OCI-LY7 (cell line): ENCODE results near the gene TRIO. TPM values are rescaled to one million over a fixed set of nuclear protein-coding genes. Genes with fewer than 3 reads are reported as not detected.

Source experiments
- BruUV-seq: library from RNA; stranded (reverse); fragments of 400-500 nt; replicated peaks from 2 replicates; lab custom pipeline; 2021; lab: Mats Ljungman, UMichigan
- CTCF ChIA-PET: fragments of 300-600 bp; sonication (Branson Sonifier 250); formaldehyde crosslinking; loops from one replicate; lab custom pipeline; 2022; ENCODE audit warnings: antibody characterized with exemption; ENCODE audit not compliant: unreplicated experiment; lab: Charles Lee
- POLR2A ChIA-PET: fragments of 300-600 bp; sonication (Branson Sonifier 250); formaldehyde crosslinking; loops from one replicate; lab custom pipeline; 2022; ENCODE audit warnings: antibody characterized with exemption; lab: Charles Lee
- DNase-seq: peaks from one replicate; pipeline ENCODE4 v3.0.0-alpha.2; 2015; ENCODE audit warnings: low spot score
- H2AFZ ChIP-seq: fragments of 200-600 bp; sonication (generic), shearing (Covaris generic); 2 replicates; pipeline ENCODE4 v1.6.1; 2014; ENCODE audit warnings: mild to moderate bottlenecking, antibody characterized with exemption, low read length, moderate library complexity
- H3K27ac ChIP-seq: fragments of 200-600 bp; sonication (generic); 2 replicates; pipeline ENCODE4 v1.5.1; 2014; ENCODE audit warnings: mixed run types, low read depth, mild to moderate bottlenecking, moderate library complexity, low read length, inconsistent platforms; ENCODE audit not compliant: poor library complexity, severe bottlenecking
- H3K36me3 ChIP-seq: fragments of 200-600 bp; sonication (generic); 2 replicates; pipeline ENCODE4 v1.6.1; 2014; ENCODE audit warnings: mild to moderate bottlenecking, antibody characterized with exemption, low read length, moderate library complexity, mixed read lengths; ENCODE audit not compliant: insufficient read depth
- H3K4me1 ChIP-seq: fragments of 200-600 bp; sonication (generic); 2 replicates; pipeline ENCODE4 v1.5.1; 2014; ENCODE audit warnings: mild to moderate bottlenecking, low read length; ENCODE audit not compliant: insufficient read depth, poor library complexity, severe bottlenecking
- H3K4me2 ChIP-seq: fragments of 200-600 bp; sonication (generic); 2 replicates; pipeline ENCODE4 v1.6.1; 2014; ENCODE audit warnings: mild to moderate bottlenecking, low read length
- H3K4me3 ChIP-seq: fragments of 200-600 bp; sonication (generic); 2 replicates; pipeline ENCODE4 v1.5.1; 2014; ENCODE audit warnings: mild to moderate bottlenecking, low read depth, low read length; ENCODE audit not compliant: poor library complexity, severe bottlenecking
- H3K79me2 ChIP-seq: fragments of 200-600 bp; sonication (generic); 2 replicates; pipeline ENCODE4 v1.6.1; 2016; ENCODE audit warnings: low read depth, mild to moderate bottlenecking, low read length, moderate library complexity, mixed read lengths; ENCODE audit not compliant: insufficient read depth
- H3K9me2 ChIP-seq: fragments of 200-600 bp; sonication (generic); 2 replicates; pipeline ENCODE4 v1.6.1; 2016; ENCODE audit warnings: mild to moderate bottlenecking, low read length, mixed read lengths; ENCODE audit not compliant: insufficient read depth
- H3K9me3 ChIP-seq: fragments of 200-600 bp; sonication (generic); 2 replicates; pipeline ENCODE4 v1.6.1; 2014; ENCODE audit warnings: mild to moderate bottlenecking, mixed run types, low read length, mixed read lengths
- H4K20me1 ChIP-seq: fragments of 200-600 bp; sonication (generic); 2 replicates; pipeline ENCODE4 v1.6.1; 2014; ENCODE audit warnings: mild to moderate bottlenecking, antibody characterized with exemption, low read length, moderate library complexity, mixed read lengths; ENCODE audit not compliant: insufficient read depth
- CTCF ChIP-seq: fragments of 200-600 bp; sonication (generic); conservative IDR thresholded peaks from 2 replicates; pipeline ENCODE4 v1.5.1; 2014; ENCODE audit warnings: mild to moderate bottlenecking, antibody characterized with exemption, low read length, moderate library complexity, mixed read lengths
- EZH2phosphoT487 ChIP-seq: fragments of 200-600 bp; sonication (generic); IDR thresholded peaks from 2 replicates; pipeline ENCODE4 v1.6.1; 2018; ENCODE audit warnings: low read depth, borderline replicate concordance, mild to moderate bottlenecking, mixed run types, antibody characterized with exemption, low read length, moderate library complexity, mixed read lengths
- intact Hi-C: fragments of 100-400 bp; cut with micrococcal nuclease; formaldehyde crosslinking; loops from one replicate; pipeline ENCODE4 v1.10.0; 2022; ENCODE audit not compliant: unreplicated experiment
- total RNA-seq, 2 experiments: library from RNA; depleted of rRNA in 1 of 2; stranded (reverse); fragments of >200 nt in 1 of 2; shearing (Covaris generic) in 1 of 2; gene quantifications; 2 replicates each; pipeline ENCODE4 v1.2.3, GENCODE V29; 2014 to 2022

The TRIO gene
- total RNA-seq, 2 experiments from 2014 or later = 35.8 to 55.1 TPM

- Histone ChIP-seq H3K4me2 (no peak overlapping the region), H2AFZ (no peak overlapping the region), H3K9me3 (no peaks in the 10 kb centered on the region), H3K27ac (no peak overlapping the region), H3K79me2 (peaks cover 9% of the 10 kb centered on the region; the same call in 1 of the 2 replicates), H3K4me3 (no peak overlapping the region), H3K9me2 (no peaks in the 10 kb centered on the region), H3K36me3 (no peaks in the 10 kb centered on the region), H3K4me1 (peaks cover under 1% of the 10 kb centered on the region), H4K20me1 (no peaks in the 10 kb centered on the region)
- ChIA-PET POLR2A (no interaction called here), CTCF (no interaction called here)
- DNase-seq = no peak
- BruUV-seq = no TSS peak
- TF ChIP-seq EZH2phosphoT487 = no peak
- no peak for TF ChIP-seq CTCF
- intact Hi-C loops = no loop called here
Observed at GRCh38 chr5:14231156-14231555, 88.0 kb downstream of the TRIO start.

GRCh38 chr5:14231890-14232289 is 88.7 kb downstream of the TRIO start:
- Histone ChIP-seq H3K4me1 (no peaks in the 10 kb centered on the region), H3K36me3 (no peaks in the 10 kb centered on the region), H3K9me2 (no peaks in the 10 kb centered on the region), H3K4me3 (no peak overlapping the region), H3K79me2 (peaks cover 9% of the 10 kb centered on the region; the same call in 1 of the 2 replicates), H3K9me3 (no peaks in the 10 kb centered on the region), H3K4me2 (no peak overlapping the region), H3K27ac (no peak overlapping the region), H2AFZ (no peak overlapping the region), H4K20me1 (no peaks in the 10 kb centered on the region)
- no TSS peak for BruUV-seq
- DNase-seq = no peak
- intact Hi-C loops = no loop called here
- TF ChIP-seq CTCF (no peak), EZH2phosphoT487 (no peak)
- POLR2A ChIA-PET = interaction anchor here (1.2 kb wide), 1 partner anchor 21 kb away, joined by 6 read pairs; no protein-coding TSS in a partner anchor
- CTCF ChIA-PET = no interaction called here

- DNase-seq = no peak
- ChIA-PET CTCF (no interaction called here), POLR2A (interaction anchor here (0.6 to 1.1 kb wide), 2 partner anchors 16 to 28 kb away, joined by 3 to 4 read pairs; no protein-coding TSS in a partner anchor)
- Histone ChIP-seq H3K36me3 (no peaks in the 10 kb centered on the region), H3K4me1 (no peaks in the 10 kb centered on the region), H3K27ac (no peak overlapping the region), H3K9me3 (no peaks in the 10 kb centered on the region), H3K4me3 (no peak overlapping the region), H2AFZ (no peak overlapping the region), H3K79me2 (peaks cover 9% of the 10 kb centered on the region; the same call in 1 of the 2 replicates), H3K9me2 (no peaks in the 10 kb centered on the region), H3K4me2 (no peak overlapping the region), H4K20me1 (no peaks in the 10 kb centered on the region)
- intact Hi-C loops = no loop called here
- TF ChIP-seq CTCF = no peak
- no peak for TF ChIP-seq EZH2phosphoT487
- BruUV-seq = no TSS peak
Observed at GRCh38 chr5:14234204-14234603, 91.1 kb downstream of the TRIO start.
